IMR-90 (cell line): ENCODE results near the gene PRR18. TPM values are rescaled to one million over a fixed set of nuclear protein-coding genes. Genes with fewer than 3 reads are reported as not detected.

Experiments used
- ATAC-seq: fragments of 200-7000 bp; cut with Tn5 transposase; 2 replicates; pipeline ENCODE4 v1.9.1; 2020; ENCODE audit warnings: low read depth, mild to moderate bottlenecking, moderate library complexity
- BruUV-seq: library from RNA; stranded (reverse); fragments of 400-500 nt; replicated peaks from 2 replicates; lab custom pipeline; 2021; lab: Mats Ljungman, UMichigan
- CTCF ChIA-PET: fragments of 300-600 bp; formaldehyde crosslinking; extraction: SDS; loops from one replicate; lab custom pipeline; 2021; ENCODE audit warnings: antibody characterized with exemption; lab: Yijun Ruan, JAX
- POLR2A ChIA-PET: fragments of 300-600 bp; sonication (Branson Sonifier 250); formaldehyde crosslinking; loops from one replicate; lab custom pipeline; 2022; ENCODE audit warnings: antibody characterized with exemption; ENCODE audit not compliant: unreplicated experiment; lab: Charles Lee
- DNase-seq: peaks from one replicate; pipeline ENCODE4 v3.0.0; 2013
- H2AFZ ChIP-seq: replicated peaks from 2 replicates; pipeline ENCODE3; 2013; ENCODE audit warnings: low read length, mild to moderate bottlenecking; ENCODE audit not compliant: poor library complexity
- H2AK5ac ChIP-seq: 2 replicates; pipeline ENCODE4 v1.6.1; 2013; ENCODE audit warnings: low read depth, low read length, inconsistent platforms
- H2AK9ac ChIP-seq: replicated peaks from 2 replicates; pipeline ENCODE3; 2013; ENCODE audit warnings: mild to moderate bottlenecking, low read depth, low read length, moderate library complexity; ENCODE audit not compliant: poor library complexity
- H2BK120ac ChIP-seq: 2 replicates; pipeline ENCODE4 v1.6.1; 2013; ENCODE audit warnings: low read depth, low read length, inconsistent platforms
- H2BK15ac ChIP-seq: 3 replicates; pipeline ENCODE4 v1.6.1; 2013; ENCODE audit warnings: low read depth, low read length, inconsistent platforms
- H2BK20ac ChIP-seq: 2 replicates; pipeline ENCODE4 v1.6.1; 2013; ENCODE audit warnings: low read depth, mild to moderate bottlenecking, inconsistent platforms, low read length, moderate library complexity
- H2BK5ac ChIP-seq: 2 replicates; pipeline ENCODE4 v1.6.1; 2013; ENCODE audit warnings: mild to moderate bottlenecking, low read depth, low read length, inconsistent platforms; ENCODE audit not compliant: poor library complexity, severe bottlenecking
- H3K14ac ChIP-seq: replicated peaks from 2 replicates; pipeline ENCODE4 v1.6.1; 2013; ENCODE audit warnings: low read depth, low read length, inconsistent platforms
- H3K18ac ChIP-seq: 2 replicates; pipeline ENCODE4 v1.6.1; 2013; ENCODE audit warnings: low read depth, low read length, control low read depth
- H3K23ac ChIP-seq: 2 replicates; pipeline ENCODE4 v1.6.1; 2013; ENCODE audit warnings: low read depth, low read length, inconsistent platforms
- H3K27ac ChIP-seq: 2 replicates; pipeline ENCODE4 v1.5.1; 2013; ENCODE audit warnings: mild to moderate bottlenecking, control low read depth, low read length; ENCODE audit not compliant: insufficient read depth
- H3K27me3 ChIP-seq: 2 replicates; pipeline ENCODE4 v1.6.1; 2013; ENCODE audit warnings: low read length; ENCODE audit not compliant: control insufficient read depth, insufficient read depth
- H3K36me3 ChIP-seq: 2 replicates; pipeline ENCODE4 v1.6.1; 2013; ENCODE audit warnings: low read length, mixed read lengths; ENCODE audit not compliant: control insufficient read depth, insufficient read depth
- H3K4ac ChIP-seq: 2 replicates; pipeline ENCODE4 v1.6.1; 2013; ENCODE audit warnings: low read depth, low read length, inconsistent platforms
- H3K4me1 ChIP-seq: 2 replicates; pipeline ENCODE4 v1.6.1; 2013; ENCODE audit warnings: low read length, mixed read lengths; ENCODE audit not compliant: control insufficient read depth, insufficient read depth
- H3K4me2 ChIP-seq: 2 replicates; pipeline ENCODE4 v1.6.1; 2013; ENCODE audit warnings: low read depth, mild to moderate bottlenecking, control low read depth, low read length, moderate library complexity
- H3K4me3 ChIP-seq: 2 replicates; pipeline ENCODE4 v1.5.1; 2013; ENCODE audit warnings: low read depth, mild to moderate bottlenecking, control low read depth, low read length, moderate library complexity; ENCODE audit not compliant: insufficient read depth
- H3K56ac ChIP-seq: 2 replicates; pipeline ENCODE4 v1.6.1; 2013; ENCODE audit warnings: low read length, inconsistent platforms; ENCODE audit not compliant: insufficient read depth; ENCODE audit errors: extremely low read depth
- H3K79me1 ChIP-seq, 2 experiments: 2 replicates each; pipeline ENCODE4 v1.6.1; 2013; ENCODE audit warnings: low read length in 2 of 2, inconsistent platforms in 1 of 2, low read depth in 1 of 2
- H3K9ac ChIP-seq: 2 replicates; pipeline ENCODE4 v1.6.1; 2013; ENCODE audit warnings: low read depth, low read length, control low read depth
- H3K9me1 ChIP-seq: 2 replicates; pipeline ENCODE4 v1.6.1; 2013; ENCODE audit warnings: low read length, inconsistent platforms; ENCODE audit not compliant: insufficient read depth
- H3K9me3 ChIP-seq: 2 replicates; pipeline ENCODE4 v1.6.1; 2013; ENCODE audit warnings: low read length; ENCODE audit not compliant: control insufficient read depth, insufficient read depth
- H4K20me1 ChIP-seq: 2 replicates; pipeline ENCODE4 v1.6.1; 2013; ENCODE audit warnings: low read length, inconsistent platforms; ENCODE audit not compliant: insufficient read depth
- H4K5ac ChIP-seq: 2 replicates; pipeline ENCODE4 v1.6.1; 2013; ENCODE audit warnings: mild to moderate bottlenecking, low read depth, low read length, control low read depth
- H4K8ac ChIP-seq, 2 experiments: 2 replicates each; pipeline ENCODE4 v1.6.1; 2013; ENCODE audit warnings: low read depth in 2 of 2, low read length in 2 of 2, control low read depth in 1 of 2, inconsistent platforms in 1 of 2
- H4K91ac ChIP-seq: 2 replicates; pipeline ENCODE4 v1.6.1; 2013; ENCODE audit warnings: low read depth, low read length, inconsistent platforms; ENCODE audit not compliant: insufficient read depth
- BHLHE40 ChIP-seq: fragments of 150-350 bp; IDR thresholded peaks from 2 replicates; pipeline ENCODE4 v1.6.1; 2016; ENCODE audit warnings: mild to moderate bottlenecking, low read depth, low read length
- CEBPB ChIP-seq: IDR thresholded peaks from 2 replicates; pipeline ENCODE4 v1.6.1; 2012; ENCODE audit warnings: low read depth, low read length, improper control_type of control experiment
- MAZ ChIP-seq: IDR thresholded peaks from 2 replicates; pipeline ENCODE4 v1.6.1; 2012; ENCODE audit warnings: low read depth, mild to moderate bottlenecking, low read length, improper control_type of control experiment, moderate library complexity, borderline replicate concordance
- RAD21 ChIP-seq: IDR thresholded peaks from 2 replicates; pipeline ENCODE4 v1.6.1; 2012; ENCODE audit warnings: low read length, improper control_type of control experiment
- RCOR1 ChIP-seq: IDR thresholded peaks from 2 replicates; pipeline ENCODE4 v1.6.1; 2012; ENCODE audit warnings: mild to moderate bottlenecking, low read length, improper control_type of control experiment; ENCODE audit not compliant: insufficient replicate concordance
- WGBS, 2 experiments: methylation state at CpG; one replicate each; pipeline versions ENCODE4 v1.1.5 to v1.1.7; 2013; ENCODE audit warnings: missing lambda C conversion rate in 2 of 2; ENCODE audit not compliant: insufficient read length in 1 of 2; ENCODE audit errors: extremely low coverage in 2 of 2; 5-methylcytosine and 5-hydroxymethylcytosine counted together
- dilution Hi-C: fragments of 300-500 bp; cut with HindIII; formaldehyde crosslinking; loops from one replicate; pipeline ENCODE4 v1.14.3; 2018; ENCODE audit warnings: low sequenced_read_pairs; ENCODE audit not compliant: unreplicated experiment
- in situ Hi-C: fragments of 300-500 bp; cut with MboI; formaldehyde crosslinking; loops from 3 replicates; pipeline ENCODE4 v1.14.3; 2019; ENCODE audit warnings: low sequenced_read_pairs, inconsistent platforms, mixed read lengths
- intact Hi-C: fragments of 100-400 bp; cut with micrococcal nuclease; formaldehyde crosslinking; loops from 2 replicates; pipeline ENCODE4 v1.10.0; 2022
- polyA plus RNA-seq, 3 experiments: library from polyadenylated mRNA; depleted of rRNA; stranded (reverse); fragments of >200 nt; gene quantifications; 2 replicates each; pipeline ENCODE4 v1.2.3, GENCODE V29; 2012; ENCODE audit warnings: low replicate concordance in 1 of 3
- total RNA-seq: library from RNA; depleted of rRNA; stranded (reverse); fragments of >200 nt; gene quantifications from 2 replicates; pipeline ENCODE4 v1.2.3, GENCODE V29; 2012

PRR18 gene
- total and polyA plus RNA-seq, 2 of the 4 experiments (the other 2 are of a cell fraction), result not detected

DNA sequence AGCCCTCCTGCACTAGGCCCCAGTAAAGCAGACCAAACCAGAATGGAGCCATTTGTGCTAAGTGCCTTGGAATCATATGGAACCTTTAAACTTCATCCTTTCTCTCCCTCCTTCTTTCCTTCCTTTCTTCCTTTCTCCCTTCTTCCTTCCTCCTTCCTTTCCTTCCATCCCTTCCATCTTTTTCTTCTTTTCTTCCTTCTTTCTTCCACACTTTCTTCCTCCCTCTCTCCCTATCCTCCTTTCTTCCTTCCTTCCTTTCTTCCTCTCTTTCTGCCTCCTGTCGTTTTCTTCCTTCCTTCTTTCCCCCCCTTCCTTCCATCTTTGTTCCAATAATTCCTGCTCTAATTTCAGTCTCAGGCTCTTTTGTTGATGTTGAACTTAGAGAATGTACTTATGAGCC lies 45.3 kb upstream of the PRR18 start:
- Histone ChIP-seq H3K23ac (no peak overlapping the region), H2BK5ac (no peak overlapping the region), H3K4me2 (no peak overlapping the region), H3K4me3 (no peak overlapping the region), H2AFZ (no peak overlapping the region), H2BK20ac (no peak overlapping the region), H3K9ac (no peak overlapping the region), H3K36me3 (no peaks in the 10 kb centered on the region), H3K27me3 (peaks cover 19% of the 10 kb centered on the region), H2AK5ac (no peak overlapping the region), H4K5ac (no peak overlapping the region), H2BK120ac (no peak overlapping the region), H3K4me1 (peaks cover 2% of the 10 kb centered on the region; the same call in 1 of the 2 replicates), H3K9me1 (no peaks in the 10 kb centered on the region), H3K4ac (no peak overlapping the region), H4K20me1 (no peaks in the 10 kb centered on the region), H2BK15ac (no peak overlapping the region), H3K9me3 (no peaks in the 10 kb centered on the region; the same call in 1 of the 2 replicates), H2AK9ac (no peak overlapping the region), H3K18ac (no peak overlapping the region), H3K56ac (no peak overlapping the region), H3K27ac (no peak overlapping the region), H4K8ac (no peak overlapping the region), H4K91ac (no peak overlapping the region), H3K14ac (no peak overlapping the region), H3K79me1 (no peaks in the 10 kb centered on the region)
- ATAC-seq, result no peak
- intact Hi-C loops (no loop called here), in situ Hi-C loops (no loop called here), dilution Hi-C loops (no loop called here)
- no CpG with 5 or more reads among the region's 1 CpG for WGBS, 2 experiments
- TF ChIP-seq RCOR1 (no peak), BHLHE40 (no peak), RAD21 (no peak), MAZ (no peak), CEBPB (no peak)
- POLR2A ChIA-PET, result no interaction called here
- no peak for DNase-seq
- no TSS peak for BruUV-seq
- CTCF ChIA-PET, result interaction anchor here (0.6 kb wide), 1 partner anchor 57 kb away, joined by 4 read pairs; no protein-coding TSS in a partner anchor
